Endothelial cell of umbilical vein (primary cell): ENCODE results near the gene PRR5L. TPM values are rescaled to one million over a fixed set of nuclear protein-coding genes. Genes with fewer than 3 reads are reported as not detected.

Source experiments
- BruUV-seq: library from RNA; stranded (reverse); fragments of 400-500 nt; replicated peaks from 2 replicates; lab custom pipeline; 2021; lab: Mats Ljungman, UMichigan
- CTCF ChIA-PET: fragments of 300-600, 350-600 bp; sonication (Branson Sonifier 250); formaldehyde crosslinking; loops from one replicate; lab custom pipeline; 2021; ENCODE audit warnings: antibody characterized with exemption, inconsistent platforms; lab: Charles Lee
- POLR2A ChIA-PET: fragments of 300-600, 350-600 bp; sonication (Branson Sonifier 250); formaldehyde crosslinking; loops from one replicate; lab custom pipeline; 2021; ENCODE audit warnings: antibody characterized with exemption, inconsistent platforms; lab: Charles Lee
- DNase-seq: peaks from one replicate; pipeline ENCODE4 v3.0.0-alpha.2; 2011; ENCODE audit warnings: low read depth, low spot score
- FAIRE-seq: peaks from 2 replicates; lab custom pipeline; 2011; peaks lifted over from hg19 to GRCh38; lab: Jason Lieb, UNC
- H2AFZ ChIP-seq: 2 replicates; pipeline ENCODE4 v1.6.0; 2012; ENCODE audit warnings: low read depth, low read length, control low read depth, inconsistent platforms
- H3K27ac ChIP-seq: 2 replicates; pipeline ENCODE4 v1.5.1; 2011; ENCODE audit warnings: low read depth, mild to moderate bottlenecking, control low read depth, low read length, moderate library complexity; ENCODE audit not compliant: insufficient read depth
- H3K27me3 ChIP-seq, 2 experiments: 2 replicates each; pipeline versions ENCODE4 v1.6.0 to v1.6.1; 2011; ENCODE audit warnings: low read length in 2 of 2, mixed read lengths in 1 of 2; ENCODE audit not compliant: control insufficient read depth in 2 of 2, insufficient read depth in 2 of 2
- H3K36me3 ChIP-seq, 2 experiments: 2 replicates in 1 of 2; 3 replicates in 1 of 2; pipeline ENCODE4 v1.5.1; 2011; ENCODE audit warnings: low read length in 2 of 2, mild to moderate bottlenecking in 1 of 2, moderate library complexity in 1 of 2; ENCODE audit not compliant: control insufficient read depth in 2 of 2, insufficient read depth in 2 of 2; ENCODE audit errors: extremely low read depth in 1 of 2
- H3K4me1 ChIP-seq: 3 replicates; pipeline ENCODE4 v1.5.1; 2011; ENCODE audit warnings: mild to moderate bottlenecking, low read length; ENCODE audit not compliant: control insufficient read depth, insufficient read depth; ENCODE audit errors: extremely low read depth
- H3K4me2 ChIP-seq: 2 replicates; pipeline ENCODE4 v1.6.1; 2011; ENCODE audit warnings: low read length, control low read depth, mixed read lengths; ENCODE audit not compliant: insufficient read depth
- H3K4me3 ChIP-seq, 3 experiments: fragments of 200-600 bp in 1 of 3; sonication (generic), shearing (Covaris generic) in 1 of 3; replicated peaks in 1 of 3; 2 replicates each; pipeline ENCODE4 v1.5.1; 2011 to 2016; ENCODE audit warnings: control low read depth in 3 of 3, low read length in 3 of 3, mild to moderate bottlenecking in 2 of 3, inconsistent platforms in 1 of 3, low read depth in 1 of 3, moderate library complexity in 1 of 3; ENCODE audit not compliant: insufficient read depth in 1 of 3
- H3K79me2 ChIP-seq: 2 replicates; pipeline ENCODE4 v1.6.0; 2012; ENCODE audit warnings: low read length, inconsistent platforms; ENCODE audit not compliant: control insufficient read depth, insufficient read depth
- H3K9ac ChIP-seq: replicated peaks from 2 replicates; pipeline ENCODE3; 2011; ENCODE audit warnings: low read length, control low read depth; ENCODE audit not compliant: insufficient read depth; ENCODE audit errors: extremely low read depth
- H3K9me1 ChIP-seq: replicated peaks from 3 replicates; pipeline ENCODE4 v1.6.0; 2011; ENCODE audit warnings: mild to moderate bottlenecking, low read length; ENCODE audit not compliant: control insufficient read depth, insufficient read depth; ENCODE audit errors: extremely low read depth
- H3K9me3 ChIP-seq: replicated peaks from 2 replicates; pipeline ENCODE4 v1.5.1; 2012; ENCODE audit warnings: low read length, inconsistent platforms; ENCODE audit not compliant: control insufficient read depth, insufficient read depth
- H4K20me1 ChIP-seq: replicated peaks from 2 replicates; pipeline ENCODE3; 2011; ENCODE audit warnings: mild to moderate bottlenecking, low read length; ENCODE audit not compliant: control insufficient read depth, insufficient read depth; ENCODE audit errors: extremely low read depth
- EZH2 ChIP-seq: IDR thresholded peaks from 2 replicates; pipeline ENCODE4 v1.6.1; 2012; ENCODE audit warnings: borderline replicate concordance, low read depth, mild to moderate bottlenecking, moderate library complexity, low read length, inconsistent platforms; ENCODE audit not compliant: severe bottlenecking
- FOS ChIP-seq: IDR thresholded peaks from 2 replicates; pipeline ENCODE4 v1.6.1; 2011; ENCODE audit warnings: mild to moderate bottlenecking, low read length, moderate library complexity, borderline replicate concordance; ENCODE audit not compliant: insufficient read depth
- GATA2 ChIP-seq: IDR thresholded peaks from 2 replicates; pipeline ENCODE4 v1.7.0; 2011; ENCODE audit warnings: low read depth, mild to moderate bottlenecking, moderate library complexity, mixed read lengths, low read length; ENCODE audit not compliant: insufficient read length, insufficient read depth
- JUN ChIP-seq: IDR thresholded peaks from 2 replicates; pipeline ENCODE4 v1.6.1; 2011; ENCODE audit warnings: borderline replicate concordance, low read depth; ENCODE audit not compliant: insufficient read length, insufficient read depth
- MYC ChIP-seq: IDR thresholded peaks from one replicate; pipeline ENCODE4 v1.6.1; 2011; ENCODE audit warnings: mild to moderate bottlenecking, low read depth, low read length
- POLR2A ChIP-seq: IDR thresholded peaks from 2 replicates; pipeline ENCODE4 v1.6.1; 2012; ENCODE audit warnings: low read depth, mild to moderate bottlenecking, control low read depth, low read length
- POLR2AphosphoS5 ChIP-seq: IDR thresholded peaks from 2 replicates; pipeline ENCODE4 v1.6.1; 2012; ENCODE audit warnings: low read depth, mild to moderate bottlenecking, control low read depth, low read length, moderate library complexity; ENCODE audit not compliant: insufficient read depth
- dilution Hi-C: fragments of 300-500 bp; cut with MboI; formaldehyde crosslinking; loops from one replicate; pipeline ENCODE4 v1.15.0; 2019; ENCODE audit warnings: low sequenced_read_pairs; ENCODE audit not compliant: extremely low pct_ligation_motif_present
- intact Hi-C: fragments of 100-400 bp; cut with micrococcal nuclease; formaldehyde crosslinking; loops from one replicate; pipeline ENCODE4 v1.10.0; 2022
- polyA plus RNA-seq, 4 experiments: library from polyadenylated mRNA; depleted of rRNA in 3 of 4; stranded (reverse) in 3 of 4; unstranded in 1 of 4; fragments of >200 nt; gene quantifications; 2 replicates each; pipeline versions ENCODE4 v1.2.1 to v1.2.3, GENCODE V29; 2011 to 2012; ENCODE audit warnings: missing spikeins in 1 of 4
- total RNA-seq: library from RNA; stranded (reverse); gene quantifications from 2 replicates; pipeline ENCODE4 v1.2.3, GENCODE V29; 2021
- TF ChIP-seq, protein P1 (sequence below): IDR thresholded peaks from 2 replicates; pipeline ENCODE4 v1.6.1; 2011; ENCODE audit not compliant: insufficient read depth, insufficient read length
- TF ChIP-seq, protein P2 (sequence below), 2 donors: IDR thresholded peaks; 1 replicate in 1 of 2; 2 replicates in 1 of 2; pipeline ENCODE4 v1.5.1; 2011; ENCODE audit warnings: low read length in 2 of 2, mild to moderate bottlenecking in 2 of 2, moderate library complexity in 2 of 2, control low read depth in 1 of 2, inconsistent platforms in 1 of 2, low read depth in 1 of 2; ENCODE audit not compliant: insufficient read depth in 1 of 2; ENCODE audit errors: extremely low read depth in 1 of 2

Gene PRR5L
- total and polyA plus RNA-seq, 2 donors (not counting 3 experiments of a cell fraction or from before 2014, with no cell fraction given), result 2.5 to 6.1 TPM

- no peak overlapping the region for H3K27ac ChIP-seq
- no peak overlapping the region for H2AFZ ChIP-seq
- H3K9ac ChIP-seq, result no peak overlapping the region
- no peaks in the 10 kb centered on the region for H3K9me3 ChIP-seq
- no peaks in the 10 kb centered on the region for H3K27me3 ChIP-seq
- H3K36me3 ChIP-seq, result no peaks in the 10 kb centered on the region
- H3K9me1 ChIP-seq, result no peaks in the 10 kb centered on the region
- no peak for FAIRE-seq
- BruUV-seq, result no TSS peak
- TF ChIP-seq JUN, result no peak
- no peak for TF ChIP-seq GATA2
- TF ChIP-seq FOS, result no peak
- no peak for TF ChIP-seq POLR2A
- no peak for TF ChIP-seq POLR2AphosphoS5
- no peak for TF ChIP-seq MYC
- TF ChIP-seq, protein P1, sequence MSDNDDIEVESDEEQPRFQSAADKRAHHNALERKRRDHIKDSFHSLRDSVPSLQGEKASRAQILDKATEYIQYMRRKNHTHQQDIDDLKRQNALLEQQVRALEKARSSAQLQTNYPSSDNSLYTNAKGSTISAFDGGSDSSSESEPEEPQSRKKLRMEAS, result no peak
- TF ChIP-seq, protein P2, sequence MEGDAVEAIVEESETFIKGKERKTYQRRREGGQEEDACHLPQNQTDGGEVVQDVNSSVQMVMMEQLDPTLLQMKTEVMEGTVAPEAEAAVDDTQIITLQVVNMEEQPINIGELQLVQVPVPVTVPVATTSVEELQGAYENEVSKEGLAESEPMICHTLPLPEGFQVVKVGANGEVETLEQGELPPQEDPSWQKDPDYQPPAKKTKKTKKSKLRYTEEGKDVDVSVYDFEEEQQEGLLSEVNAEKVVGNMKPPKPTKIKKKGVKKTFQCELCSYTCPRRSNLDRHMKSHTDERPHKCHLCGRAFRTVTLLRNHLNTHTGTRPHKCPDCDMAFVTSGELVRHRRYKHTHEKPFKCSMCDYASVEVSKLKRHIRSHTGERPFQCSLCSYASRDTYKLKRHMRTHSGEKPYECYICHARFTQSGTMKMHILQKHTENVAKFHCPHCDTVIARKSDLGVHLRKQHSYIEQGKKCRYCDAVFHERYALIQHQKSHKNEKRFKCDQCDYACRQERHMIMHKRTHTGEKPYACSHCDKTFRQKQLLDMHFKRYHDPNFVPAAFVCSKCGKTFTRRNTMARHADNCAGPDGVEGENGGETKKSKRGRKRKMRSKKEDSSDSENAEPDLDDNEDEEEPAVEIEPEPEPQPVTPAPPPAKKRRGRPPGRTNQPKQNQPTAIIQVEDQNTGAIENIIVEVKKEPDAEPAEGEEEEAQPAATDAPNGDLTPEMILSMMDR (IDR thresholded peaks at IDR 0.05; ENCODE audit: extremely low read depth in 1 of 2, insufficient read depth in 1 of 2, low read depth in 1 of 2, low read length in 2 of 2), result no peak
- TF ChIP-seq EZH2, result no peak
- ChIA-PET POLR2A (no interaction called here), CTCF (interaction anchor here (0.5 to 1.5 kb wide), 8 partner anchors 21 to 628 kb away, joined by 3 to 6 read pairs (median 3); no protein-coding TSS in a partner anchor)
- intact Hi-C loops, result no loop called here
- dilution Hi-C loops, result no loop called here
- no peak for DNase-seq
- H3K4me3 ChIP-seq, result no peak overlapping the region
- no peak overlapping the region for H3K4me2 ChIP-seq
- H3K4me1 ChIP-seq, result no peaks in the 10 kb centered on the region
- H4K20me1 ChIP-seq, result no peaks in the 10 kb centered on the region
- H3K79me2 ChIP-seq, result no peaks in the 10 kb centered on the region
Measured at GRCh38 chr11:36449561-36450096, 153.5 kb downstream of the PRR5L start.
